ENCODE measurements around the gene CCL22. TPM values are rescaled to one million over a fixed set of nuclear protein-coding genes. Genes with fewer than 3 reads are reported as not detected.

CCL22 gene
- total RNA-seq, 1 experiment from 2014 or later: 0.66 TPM

- H3K4me2 ChIP-seq (ENCODE audit: low read length): no peak overlapping the region
- H3K9ac ChIP-seq (ENCODE audit: low read length): no peak overlapping the region
- H3K9me3 ChIP-seq (ENCODE audit: control insufficient read depth in 1 of 2, insufficient read depth in 1 of 2, low read depth in 1 of 2, low read length in 2 of 2): no peaks in the 10 kb centered on the region
- DNase-seq (ENCODE audit: low read depth, low spot score): no peak
- ChIA-PET RAD21 (ENCODE audit: low non-redundant PET in 1 of 2, low total read pairs in 2 of 2, uncharacterized antibody in 2 of 2, unreplicated experiment in 2 of 2) (no interaction called here), POLR2A (interaction anchor here (0.6 to 0.7 kb wide), 2 partner anchors 36 to 401 kb away, joined by 3 read pairs; no protein-coding TSS in a partner anchor), CTCF (interaction anchor here (0.7 to 1.0 kb wide), 2 partner anchors 75 to 477 kb away, joined by 3 read pairs; no protein-coding TSS in a partner anchor)
- intact Hi-C loops (cut with micrococcal nuclease): no loop called here
- H3K27ac ChIP-seq (ENCODE audit: low read depth, low read length): no peak overlapping the region
- no peaks in the 10 kb centered on the region for H3K79me2 ChIP-seq (ENCODE audit: insufficient read depth, low read length)
- no peaks in the 10 kb centered on the region for H4K20me1 ChIP-seq (ENCODE audit: insufficient read depth)
- H3K9me2 ChIP-seq (ENCODE audit: insufficient read depth): no peaks in the 10 kb centered on the region
- TF ChIP-seq CBX3 (IDR thresholded peaks at IDR 0.05; ENCODE audit: low read depth) (no peak), EGR1 (IDR thresholded peaks at IDR 0.05; ENCODE audit: low read depth) (no peak), MAX (IDR thresholded peaks at IDR 0.05) (no peak), FOSL1 (IDR thresholded peaks at IDR 0.05; ENCODE audit: low read depth) (no peak), TCF7L2 (IDR thresholded peaks at IDR 0.05; ENCODE audit: borderline replicate concordance, extremely low read depth, insufficient read depth, insufficient read length) (no peak), SRF (IDR thresholded peaks at IDR 0.05; ENCODE audit: low read depth) (no peak), SP1 (IDR thresholded peaks at IDR 0.05; ENCODE audit: low read depth) (no peak), JUND (IDR thresholded peaks at IDR 0.05) (no peak), ZNF274 (IDR thresholded peaks at IDR 0.05; ENCODE audit: low read depth, low read length) (no peak), CEBPB (IDR thresholded peaks at IDR 0.05; ENCODE audit: low read depth) (no peak), ELF1 (IDR thresholded peaks at IDR 0.05; ENCODE audit: borderline replicate concordance, low read depth) (no peak), YY1 (IDR thresholded peaks at IDR 0.05; ENCODE audit: extremely low read depth, insufficient replicate concordance, low read depth, low read length) (no peak), RAD21 (IDR thresholded peaks at IDR 0.05; ENCODE audit: low read depth) (no peak), ZFX (IDR thresholded peaks at IDR 0.05) (no peak)
- TF ChIP-seq, protein P1, sequence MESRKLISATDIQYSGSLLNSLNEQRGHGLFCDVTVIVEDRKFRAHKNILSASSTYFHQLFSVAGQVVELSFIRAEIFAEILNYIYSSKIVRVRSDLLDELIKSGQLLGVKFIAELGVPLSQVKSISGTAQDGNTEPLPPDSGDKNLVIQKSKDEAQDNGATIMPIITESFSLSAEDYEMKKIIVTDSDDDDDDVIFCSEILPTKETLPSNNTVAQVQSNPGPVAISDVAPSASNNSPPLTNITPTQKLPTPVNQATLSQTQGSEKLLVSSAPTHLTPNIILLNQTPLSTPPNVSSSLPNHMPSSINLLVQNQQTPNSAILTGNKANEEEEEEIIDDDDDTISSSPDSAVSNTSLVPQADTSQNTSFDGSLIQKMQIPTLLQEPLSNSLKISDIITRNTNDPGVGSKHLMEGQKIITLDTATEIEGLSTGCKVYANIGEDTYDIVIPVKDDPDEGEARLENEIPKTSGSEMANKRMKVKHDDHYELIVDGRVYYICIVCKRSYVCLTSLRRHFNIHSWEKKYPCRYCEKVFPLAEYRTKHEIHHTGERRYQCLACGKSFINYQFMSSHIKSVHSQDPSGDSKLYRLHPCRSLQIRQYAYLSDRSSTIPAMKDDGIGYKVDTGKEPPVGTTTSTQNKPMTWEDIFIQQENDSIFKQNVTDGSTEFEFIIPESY (IDR thresholded peaks at IDR 0.05; ENCODE audit: extremely low read depth, insufficient replicate concordance, low read length): no peak
- TF ChIP-seq, protein P2, sequence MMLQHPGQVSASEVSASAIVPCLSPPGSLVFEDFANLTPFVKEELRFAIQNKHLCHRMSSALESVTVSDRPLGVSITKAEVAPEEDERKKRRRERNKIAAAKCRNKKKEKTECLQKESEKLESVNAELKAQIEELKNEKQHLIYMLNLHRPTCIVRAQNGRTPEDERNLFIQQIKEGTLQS (IDR thresholded peaks at IDR 0.05): no peak
- TF ChIP-seq, protein P3, sequence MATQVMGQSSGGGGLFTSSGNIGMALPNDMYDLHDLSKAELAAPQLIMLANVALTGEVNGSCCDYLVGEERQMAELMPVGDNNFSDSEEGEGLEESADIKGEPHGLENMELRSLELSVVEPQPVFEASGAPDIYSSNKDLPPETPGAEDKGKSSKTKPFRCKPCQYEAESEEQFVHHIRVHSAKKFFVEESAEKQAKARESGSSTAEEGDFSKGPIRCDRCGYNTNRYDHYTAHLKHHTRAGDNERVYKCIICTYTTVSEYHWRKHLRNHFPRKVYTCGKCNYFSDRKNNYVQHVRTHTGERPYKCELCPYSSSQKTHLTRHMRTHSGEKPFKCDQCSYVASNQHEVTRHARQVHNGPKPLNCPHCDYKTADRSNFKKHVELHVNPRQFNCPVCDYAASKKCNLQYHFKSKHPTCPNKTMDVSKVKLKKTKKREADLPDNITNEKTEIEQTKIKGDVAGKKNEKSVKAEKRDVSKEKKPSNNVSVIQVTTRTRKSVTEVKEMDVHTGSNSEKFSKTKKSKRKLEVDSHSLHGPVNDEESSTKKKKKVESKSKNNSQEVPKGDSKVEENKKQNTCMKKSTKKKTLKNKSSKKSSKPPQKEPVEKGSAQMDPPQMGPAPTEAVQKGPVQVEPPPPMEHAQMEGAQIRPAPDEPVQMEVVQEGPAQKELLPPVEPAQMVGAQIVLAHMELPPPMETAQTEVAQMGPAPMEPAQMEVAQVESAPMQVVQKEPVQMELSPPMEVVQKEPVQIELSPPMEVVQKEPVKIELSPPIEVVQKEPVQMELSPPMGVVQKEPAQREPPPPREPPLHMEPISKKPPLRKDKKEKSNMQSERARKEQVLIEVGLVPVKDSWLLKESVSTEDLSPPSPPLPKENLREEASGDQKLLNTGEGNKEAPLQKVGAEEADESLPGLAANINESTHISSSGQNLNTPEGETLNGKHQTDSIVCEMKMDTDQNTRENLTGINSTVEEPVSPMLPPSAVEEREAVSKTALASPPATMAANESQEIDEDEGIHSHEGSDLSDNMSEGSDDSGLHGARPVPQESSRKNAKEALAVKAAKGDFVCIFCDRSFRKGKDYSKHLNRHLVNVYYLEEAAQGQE (IDR thresholded peaks at IDR 0.05; ENCODE audit: low read depth): no peak
- H3K4me3 ChIP-seq (replicated peaks in 1 of 2; ENCODE audit: low read depth in 1 of 2, low read length in 2 of 2): no peak overlapping the region
- no peaks in the 10 kb centered on the region for H3K4me1 ChIP-seq (ENCODE audit: control insufficient read depth in 1 of 2, insufficient read depth in 2 of 2, low read length in 2 of 2)
- H3K36me3 ChIP-seq (ENCODE audit: control insufficient read depth in 1 of 2, insufficient read depth in 2 of 2, low read length in 2 of 2): no peaks in the 10 kb centered on the region
- H3K27me3 ChIP-seq (ENCODE audit: insufficient read depth, low read length): 0 out of 2 replicates have a peak, but pooled peaks cover 3% of the 10 kb centered on the region
- no peak for ATAC-seq
- no peak overlapping the region for H2AFZ ChIP-seq (ENCODE audit: low read depth, low read length, poor library complexity, severe bottlenecking)
- BruUV-seq (replicated peaks): no TSS peak
Measured at GRCh38 chr16:57391708-57392107, 33.1 kb downstream of the CCL22 start.
